ENCODE measurements around the gene CDH8. TPM values are rescaled to one million over a fixed set of nuclear protein-coding genes. Genes with fewer than 3 reads are reported as not detected.
"Not testable (repeated sequence)": the region's sequence is repeated elsewhere in the genome, so short reads cannot be mapped to it uniquely, and the experiment has no call there.

The CDH8 gene
- polyA plus RNA-seq, 1 of the 3 experiments (the other 2 are of a cell fraction): 0.05 TPM

DNA sequence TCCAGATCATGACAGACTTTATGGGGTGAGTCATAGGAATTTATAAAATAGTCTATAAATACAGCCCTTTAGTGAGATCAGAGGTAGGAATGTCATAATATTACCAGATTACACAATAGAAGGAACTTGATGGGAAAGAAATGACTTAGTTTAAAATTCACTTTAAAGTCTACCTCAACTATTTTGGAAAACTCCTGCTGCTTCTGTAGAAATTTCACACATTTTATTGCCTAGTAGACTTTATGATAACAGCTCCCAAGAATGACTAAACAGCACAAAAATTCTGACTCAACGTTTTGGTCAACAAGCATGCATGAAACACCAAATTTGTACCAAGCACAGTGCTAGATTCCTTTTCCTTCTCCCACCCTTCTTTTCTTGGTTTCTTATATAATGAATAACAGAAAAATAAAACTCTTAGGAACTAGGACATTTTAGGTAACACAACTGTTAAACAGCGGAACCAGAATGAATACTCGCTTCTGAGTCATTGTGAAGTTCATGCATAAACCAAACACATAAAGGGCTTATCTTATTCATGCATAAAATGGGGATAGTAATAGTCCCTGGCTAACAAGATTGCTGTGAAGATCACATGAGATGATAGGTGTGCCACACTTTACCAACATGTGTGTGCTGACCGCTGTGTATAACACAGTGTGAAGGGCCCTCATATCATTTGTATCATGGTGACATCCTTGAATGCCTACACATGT is 243.9 kb downstream of the CDH8 start:
- no peaks in the 10 kb centered on the region for H3K27me3 ChIP-seq (ENCODE audit: insufficient read depth)
- no peaks in the 10 kb centered on the region for H3K9me3 ChIP-seq
- H3K27ac ChIP-seq (ENCODE audit: low read depth in 2 of 2, low read length in 1 of 2): peak overlapping the region in 1 of 2 experiments; percentile 61; a peak in 2 of 4 replicates
- no peaks in the 10 kb centered on the region for H3K9me2 ChIP-seq
- peak overlapping the region; percentile 4; the same call in 1 of the 2 replicates for H2AFZ ChIP-seq (ENCODE audit: low read depth)
- H3K4me3 ChIP-seq (ENCODE audit: low read depth in 2 of 2, low read length in 1 of 2): no peak overlapping the region
- peak overlapping the region; percentile 7; the same call in 1 of the 2 replicates for H3K9ac ChIP-seq
- H3K79me2 ChIP-seq (ENCODE audit: insufficient read depth): no peaks in the 10 kb centered on the region
- no peak overlapping the region for H3K4me2 ChIP-seq
- H3K4me1 ChIP-seq (ENCODE audit: control insufficient read depth in 1 of 2, insufficient read depth in 2 of 2, low read depth in 1 of 2, low read length in 1 of 2): peaks cover 0 to 18% of the 10 kb centered on the region in 2 experiments; a peak in 1 of 4 replicates
- no peak for DNase-seq
- ChIA-PET POLR2A (no interaction called here), CTCF (no interaction called here)
- WGBS (ENCODE audit: low lambda C conversion rate): 44% methylated on average over 4 of the region's 4 CpGs
- H3K36me3 ChIP-seq (replicated peaks in 1 of 2; ENCODE audit: control insufficient read depth in 1 of 2, insufficient read depth in 2 of 2, low read length in 1 of 2): no peaks in the 10 kb centered on the region
- TF ChIP-seq EP300 (IDR thresholded peaks at IDR 0.05; ENCODE audit: borderline replicate concordance in 1 of 2, low read depth in 1 of 2, low read length in 1 of 2): no peak
- TF ChIP-seq RFX5 (IDR thresholded peaks at IDR 0.05; ENCODE audit: low read length): no peak
- no peak for TF ChIP-seq NRF1 (IDR thresholded peaks at IDR 0.05; ENCODE audit: low read depth, low read length)
- H3F3A ChIP-seq (replicated peaks; ENCODE audit: insufficient read depth): peaks cover 6% of the 10 kb centered on the region
- H4K20me1 ChIP-seq (ENCODE audit: insufficient read depth): no peaks in the 10 kb centered on the region

DNA sequence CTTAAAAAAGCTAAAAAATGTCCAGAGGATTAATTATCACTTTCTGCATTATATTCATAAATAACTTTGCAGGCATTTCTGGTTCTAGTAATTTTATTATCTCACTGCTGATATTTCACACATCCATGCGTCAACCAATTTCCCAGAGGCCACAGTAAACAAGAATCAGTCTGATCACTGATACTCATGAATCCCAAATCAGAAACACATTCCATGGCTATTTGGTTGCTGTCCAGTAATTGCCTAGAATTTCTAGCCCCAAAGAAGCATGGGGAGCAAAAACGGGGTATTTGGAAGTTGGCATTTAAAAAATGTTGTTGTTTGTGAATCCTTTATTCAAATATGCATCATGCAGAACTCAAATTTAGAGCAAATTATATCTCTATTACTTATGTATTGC is 244.8 kb downstream of the CDH8 start:
- Histone ChIP-seq H3K9me3 (no peaks in the 10 kb centered on the region), H3K27ac (ENCODE audit: low read depth in 2 of 2, low read length in 1 of 2) (peak overlapping the region in 1 of 2 experiments; percentile 61; a peak in 2 of 4 replicates), H3K9ac (no peak overlapping the region), H3K36me3 (replicated peaks in 1 of 2; ENCODE audit: control insufficient read depth in 1 of 2, insufficient read depth in 2 of 2, low read length in 1 of 2) (no peaks in the 10 kb centered on the region), H3K4me3 (ENCODE audit: low read depth in 2 of 2, low read length in 1 of 2) (no peak overlapping the region), H3K79me2 (ENCODE audit: insufficient read depth) (no peaks in the 10 kb centered on the region), H3K4me2 (no peak overlapping the region), H3K4me1 (ENCODE audit: control insufficient read depth in 1 of 2, insufficient read depth in 2 of 2, low read depth in 1 of 2, low read length in 1 of 2) (peaks cover 0 to 18% of the 10 kb centered on the region in 2 experiments; a peak in 1 of 4 replicates), H2AFZ (ENCODE audit: low read depth) (no peak overlapping the region), H3K9me2 (no peaks in the 10 kb centered on the region), H3K27me3 (ENCODE audit: insufficient read depth) (no peaks in the 10 kb centered on the region), H3F3A (replicated peaks; ENCODE audit: insufficient read depth) (peaks cover 6% of the 10 kb centered on the region), H4K20me1 (ENCODE audit: insufficient read depth) (no peaks in the 10 kb centered on the region)
- DNase-seq: no peak
- CTCF ChIA-PET: no interaction called here
- WGBS (ENCODE audit: low lambda C conversion rate): 23% methylated on average over 2 of the region's 2 CpGs
- POLR2A ChIA-PET: no interaction called here
- TF ChIP-seq SIN3A (IDR thresholded peaks at IDR 0.05; ENCODE audit: borderline replicate concordance, low read depth, low read length) (no peak), RFX5 (IDR thresholded peaks at IDR 0.05; ENCODE audit: low read length) (no peak), FOXM1 (IDR thresholded peaks at IDR 0.05; ENCODE audit: low read depth) (no peak), RXRA (IDR thresholded peaks at IDR 0.05; ENCODE audit: borderline replicate concordance, low read depth) (no peak), EZH2phosphoT487 (IDR thresholded peaks at IDR 0.05; ENCODE audit: borderline replicate concordance, low read depth) (no peak), YY1 (IDR thresholded peaks at IDR 0.05; ENCODE audit: low read depth) (no peak), GATA2 (CRISPR knock-in tag; IDR thresholded peaks at IDR 0.05) (no peak), RAD21 (IDR thresholded peaks at IDR 0.05; ENCODE audit: low read length) (no peak), MEF2A (IDR thresholded peaks at IDR 0.05; ENCODE audit: borderline replicate concordance, low read depth) (no peak)
- TF ChIP-seq, protein P1, sequence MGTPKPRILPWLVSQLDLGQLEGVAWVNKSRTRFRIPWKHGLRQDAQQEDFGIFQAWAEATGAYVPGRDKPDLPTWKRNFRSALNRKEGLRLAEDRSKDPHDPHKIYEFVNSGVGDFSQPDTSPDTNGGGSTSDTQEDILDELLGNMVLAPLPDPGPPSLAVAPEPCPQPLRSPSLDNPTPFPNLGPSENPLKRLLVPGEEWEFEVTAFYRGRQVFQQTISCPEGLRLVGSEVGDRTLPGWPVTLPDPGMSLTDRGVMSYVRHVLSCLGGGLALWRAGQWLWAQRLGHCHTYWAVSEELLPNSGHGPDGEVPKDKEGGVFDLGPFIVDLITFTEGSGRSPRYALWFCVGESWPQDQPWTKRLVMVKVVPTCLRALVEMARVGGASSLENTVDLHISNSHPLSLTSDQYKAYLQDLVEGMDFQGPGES (IDR thresholded peaks at IDR 0.05; ENCODE audit: low read depth, low read length): no peak

DNA sequence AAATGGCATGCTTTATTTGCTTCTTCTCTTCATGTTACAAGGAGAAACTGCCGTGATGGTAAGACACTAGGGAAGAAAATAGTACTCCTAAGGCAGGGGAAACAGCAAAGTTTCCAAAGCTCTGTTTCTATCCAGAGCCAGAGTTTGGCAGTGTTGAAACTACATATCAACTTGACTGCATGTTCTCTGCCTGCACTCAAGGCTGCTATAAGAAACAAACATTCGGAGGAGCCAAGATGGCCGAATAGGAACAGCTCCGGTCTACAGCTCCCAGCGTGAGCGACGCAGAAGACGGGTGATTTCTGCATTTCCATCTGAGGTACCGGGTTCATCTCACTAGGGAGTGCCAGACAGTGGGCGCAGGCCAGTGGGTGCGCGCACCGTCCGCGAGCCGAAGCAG is 254.4 kb downstream of the CDH8 start:
- H3K9me2 ChIP-seq; H3K9me3 ChIP-seq; H3K27me3 ChIP-seq (ENCODE audit: insufficient read depth); DNase-seq; H3F3A ChIP-seq (replicated peaks; ENCODE audit: insufficient read depth); H3K4me1 ChIP-seq (ENCODE audit: control insufficient read depth in 1 of 2, insufficient read depth in 2 of 2, low read depth in 1 of 2, low read length in 1 of 2); H3K4me2 ChIP-seq; H2AFZ ChIP-seq (ENCODE audit: low read depth); POLR2A ChIA-PET; H3K27ac ChIP-seq (ENCODE audit: low read depth in 2 of 2, low read length in 1 of 2); H3K36me3 ChIP-seq (replicated peaks in 1 of 2; ENCODE audit: control insufficient read depth in 1 of 2, insufficient read depth in 2 of 2, low read length in 1 of 2); H4K20me1 ChIP-seq (ENCODE audit: insufficient read depth); CTCF ChIA-PET; H3K4me3 ChIP-seq (ENCODE audit: low read depth in 2 of 2, low read length in 1 of 2); H3K9ac ChIP-seq; H3K79me2 ChIP-seq (ENCODE audit: insufficient read depth): not testable (repeated sequence)
- 77% methylated on average over 15 of the region's 16 CpGs for WGBS (ENCODE audit: low lambda C conversion rate)

Data from SK-N-SH (cell line).